Stimulated activated CD4-positive, alpha-beta T cell treated with anti-CD3 and anti-CD28 coated beads, Interleukin-15, amount 100 ng/mL, for 48 hours (primary cell): ENCODE measurements around the gene INPP5A.
"Not testable (repeated sequence)": the region's sequence is repeated elsewhere in the genome, so short reads cannot be mapped to it uniquely, and the experiment has no call there.

Experiments
- DNase-seq, 2 donors: peaks; one replicate each; pipeline ENCODE4 v3.0.0-alpha.2; 2020; ENCODE audit warnings: low read depth in 2 of 2

The INPP5A gene

DNA sequence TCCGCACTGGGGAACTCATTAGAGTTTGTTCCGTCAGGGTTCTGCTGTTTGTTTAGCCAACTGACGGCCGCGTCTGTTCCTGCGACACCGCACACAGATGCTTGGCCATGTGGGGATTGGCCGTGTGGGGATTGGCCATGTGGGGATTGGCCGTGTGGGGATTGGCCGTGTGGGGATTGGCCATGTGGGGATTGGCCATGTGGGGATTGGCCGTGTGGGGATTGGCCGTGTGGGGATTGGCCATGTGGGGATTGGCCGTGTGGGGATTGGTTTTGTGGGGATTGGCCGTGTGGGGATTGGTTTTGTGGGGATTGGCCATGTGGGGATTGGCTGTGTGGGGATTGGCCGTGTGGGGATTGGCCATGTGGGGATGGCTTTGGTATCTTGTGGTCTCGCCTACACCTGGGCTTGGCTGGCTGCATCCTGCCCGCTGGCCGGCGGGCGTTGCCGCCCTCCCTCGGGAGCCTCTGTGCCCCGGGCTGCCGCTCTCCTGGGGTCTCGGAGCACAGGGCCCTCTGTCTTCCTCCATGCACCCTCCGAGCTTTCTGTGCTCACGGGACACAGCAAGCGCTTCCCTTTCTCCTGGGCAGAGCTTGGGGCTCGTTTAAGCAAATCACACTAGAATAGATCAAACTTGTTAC, 185.9 kb downstream of the INPP5A start:
- no peak for DNase-seq

DNA sequence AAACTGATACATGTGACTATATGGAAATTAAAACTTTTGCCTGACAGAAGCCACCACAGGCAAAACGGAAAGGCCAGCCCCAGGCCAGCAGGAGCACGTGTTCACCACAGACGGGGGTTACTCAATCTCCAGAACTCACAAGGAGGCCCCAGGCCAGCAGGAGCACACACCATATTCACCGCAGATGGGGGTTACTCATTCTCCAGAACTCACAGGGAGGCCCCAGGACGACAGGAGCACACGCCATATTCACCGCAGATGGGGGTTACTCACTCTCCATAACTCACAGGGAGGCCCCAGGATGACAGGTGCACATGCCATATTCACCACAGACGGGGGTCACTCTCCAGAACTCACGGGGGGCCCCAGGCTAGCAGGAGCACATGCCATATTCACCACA, 186.9 kb downstream of the INPP5A start:
- no peak for DNase-seq

DNA sequence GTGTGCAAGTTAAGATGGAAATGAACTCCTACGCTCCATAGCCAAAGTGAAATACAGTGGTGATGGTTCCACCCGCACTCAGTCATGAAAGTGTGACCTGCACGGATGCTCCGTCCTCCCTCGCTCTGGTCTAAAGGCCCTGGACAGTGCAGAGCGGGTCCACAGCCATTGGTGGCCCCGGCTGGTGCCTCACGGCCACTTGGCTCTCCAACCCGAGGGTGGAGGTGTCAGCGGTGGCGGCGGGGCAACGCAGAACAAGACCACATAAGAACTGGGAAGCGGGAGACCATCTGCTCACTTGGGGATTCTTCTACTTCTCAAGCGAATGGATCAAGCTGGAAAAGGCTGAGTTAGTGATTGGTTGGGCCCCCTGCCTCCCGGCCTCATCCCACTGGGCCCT, 187.6 kb downstream of the INPP5A start:
- no peak for DNase-seq

GRCh38 chr10:132726194-132726593, 188.6 kb downstream of the INPP5A start:
- DNase-seq, result no peak

DNA sequence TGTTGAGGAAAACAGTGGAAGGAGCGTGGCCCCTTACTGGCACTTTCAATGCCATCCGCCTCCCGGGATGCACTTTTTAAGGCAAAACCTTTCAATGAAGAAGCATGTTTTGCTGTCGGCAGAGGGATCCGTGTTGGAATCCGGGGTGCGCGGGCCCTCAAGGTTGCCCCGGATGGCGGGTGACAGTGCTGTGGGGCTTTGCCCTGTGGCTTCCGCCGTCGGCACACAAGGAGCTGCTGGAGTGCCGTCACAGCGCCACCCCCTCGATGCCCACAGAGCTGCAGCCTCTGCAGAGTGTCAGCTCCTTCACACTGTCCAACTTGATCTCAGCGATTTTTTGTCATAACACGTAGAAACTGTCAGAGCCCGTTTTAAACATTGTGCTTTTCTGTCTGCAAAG, 189.4 kb downstream of the INPP5A start:
- no peak for DNase-seq

DNA sequence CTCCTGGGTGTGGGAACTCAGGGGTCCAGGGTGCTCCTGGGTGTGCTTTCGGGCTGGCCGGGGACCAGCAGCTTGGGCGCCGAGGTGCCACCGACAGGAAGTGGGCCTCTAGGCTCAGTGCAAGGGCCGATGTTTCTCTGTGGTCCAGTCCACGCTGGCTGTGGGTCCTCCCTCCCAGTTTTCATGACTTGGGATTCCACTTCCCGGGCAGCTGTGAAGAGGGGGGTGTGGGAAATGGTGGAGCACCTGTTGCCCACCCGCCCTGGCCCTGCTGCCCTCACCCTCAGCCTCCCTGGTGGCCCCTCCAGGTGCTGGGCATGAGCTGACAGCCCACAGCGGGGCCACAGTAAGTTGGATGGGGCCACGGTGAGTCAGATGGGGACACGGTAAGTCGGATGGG, 189.8 kb downstream of the INPP5A start:
- DNase-seq, result no peak

DNA sequence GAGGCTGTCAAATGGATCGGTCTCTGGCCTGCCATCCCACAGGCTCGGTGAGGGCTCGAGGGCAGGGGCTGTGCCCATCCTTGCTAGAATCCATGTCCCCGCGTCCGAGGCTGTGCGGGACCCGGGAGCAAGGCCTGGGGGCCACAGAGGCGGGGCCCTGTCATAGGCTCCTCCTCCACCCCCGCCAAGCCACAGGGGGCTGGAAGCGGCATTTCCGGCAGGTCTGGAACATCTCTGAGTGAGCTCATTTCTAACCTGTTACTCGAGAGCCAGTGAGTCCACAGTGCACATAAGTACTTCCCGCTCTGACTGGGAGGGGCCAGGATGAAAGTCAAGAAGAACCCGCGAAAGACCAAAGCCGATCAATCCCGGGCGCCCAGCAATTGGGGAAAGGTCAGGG, 190.7 kb downstream of the INPP5A start:
- DNase-seq, result no peak

DNA sequence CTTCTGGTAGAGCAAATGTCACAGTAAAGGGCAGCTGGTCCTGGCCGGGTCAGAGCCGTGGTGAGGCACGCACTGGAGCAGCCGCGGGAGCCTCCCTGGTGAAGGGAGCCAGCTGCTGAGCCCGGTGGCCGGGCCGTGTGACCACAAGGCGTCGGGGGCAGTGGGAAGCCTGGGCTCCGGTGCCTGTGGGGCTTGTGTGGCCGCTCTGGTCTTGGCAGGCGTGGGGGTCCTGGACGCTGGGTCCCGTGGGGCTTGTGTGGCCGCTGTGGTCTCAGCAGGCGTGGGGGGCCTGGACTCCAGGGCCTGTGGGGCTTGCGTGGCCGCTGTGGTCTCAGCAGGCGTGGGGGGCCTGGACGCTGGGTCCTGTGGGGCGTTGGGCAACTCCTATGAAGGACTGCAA, 191.2 kb downstream of the INPP5A start:
- DNase-seq, result no peak

GRCh38 chr10:132729810-132730572, 192.4 kb downstream of the INPP5A start:
- DNase-seq, result no peak

GRCh38 chr10:132730573-132730953, 193.0 kb downstream of the INPP5A start:
- no peak for DNase-seq

DNA sequence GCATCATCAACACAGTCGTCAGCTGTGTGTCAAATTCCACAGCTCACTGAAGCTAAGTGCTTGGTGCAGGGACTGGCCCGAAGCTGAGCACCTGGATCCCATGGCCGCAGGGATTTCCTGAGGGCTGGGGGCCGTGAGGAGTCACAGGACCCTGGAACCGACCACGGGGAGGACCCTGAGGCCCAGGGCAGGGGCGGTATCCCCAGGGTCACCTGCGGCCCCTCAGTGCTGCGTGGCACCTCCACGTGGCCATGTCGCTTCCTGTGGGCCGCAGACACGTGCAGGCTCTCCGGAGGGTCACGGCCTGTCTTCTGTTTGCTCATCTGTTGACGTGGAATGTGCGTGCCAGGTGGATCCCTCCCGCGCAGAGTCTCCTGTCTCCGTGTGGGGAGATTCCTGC, 194.9 kb downstream of the INPP5A start:
- DNase-seq, result no peak

DNA sequence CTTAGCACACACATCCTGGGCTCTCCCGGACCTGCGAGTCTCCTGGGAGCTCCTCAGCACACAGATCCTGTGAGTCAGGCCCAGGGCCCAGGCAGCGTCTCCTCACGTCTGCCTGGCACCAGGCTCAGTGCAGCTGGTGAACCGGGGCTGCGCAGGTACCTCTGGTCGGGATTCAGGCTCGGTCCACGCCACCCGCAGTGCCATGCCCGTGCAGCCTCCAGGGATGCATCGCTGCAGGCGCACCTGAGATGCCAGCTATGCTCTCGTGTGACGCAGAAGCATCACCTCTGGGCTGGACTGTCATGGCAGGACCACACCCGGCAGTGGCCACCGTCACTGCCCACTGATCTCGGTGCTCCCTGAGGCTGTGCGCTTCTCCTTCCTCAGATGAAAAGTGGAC, 196.3 kb downstream of the INPP5A start:
- DNase-seq, result no peak

- DNase-seq, result no peak
Measured at GRCh38 chr10:132735341-132735775, 197.8 kb downstream of the INPP5A start.

DNA sequence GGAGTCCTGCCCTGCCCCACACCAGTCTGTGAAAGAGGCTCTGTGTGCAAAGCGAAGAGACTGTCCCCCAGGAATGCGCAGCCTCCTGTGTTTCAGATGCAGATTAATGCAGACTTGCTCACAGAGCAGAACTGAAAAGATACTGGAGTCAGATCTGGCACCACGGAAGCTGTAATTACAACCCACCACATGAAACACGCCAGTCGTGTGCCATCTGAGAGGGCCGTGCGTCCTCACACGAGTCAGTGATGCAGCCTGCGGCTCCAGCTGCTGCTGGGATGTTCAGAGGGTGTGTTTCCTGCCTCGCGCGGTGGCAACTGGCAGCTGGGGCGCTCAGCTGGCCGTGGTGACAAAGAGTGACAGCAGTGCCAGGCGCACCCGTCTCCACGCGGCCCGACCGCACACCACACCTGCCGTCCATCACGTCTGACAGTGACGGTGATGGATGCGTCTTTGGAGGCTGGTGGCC, 198.4 kb downstream of the INPP5A start:
- no peak for DNase-seq

DNA sequence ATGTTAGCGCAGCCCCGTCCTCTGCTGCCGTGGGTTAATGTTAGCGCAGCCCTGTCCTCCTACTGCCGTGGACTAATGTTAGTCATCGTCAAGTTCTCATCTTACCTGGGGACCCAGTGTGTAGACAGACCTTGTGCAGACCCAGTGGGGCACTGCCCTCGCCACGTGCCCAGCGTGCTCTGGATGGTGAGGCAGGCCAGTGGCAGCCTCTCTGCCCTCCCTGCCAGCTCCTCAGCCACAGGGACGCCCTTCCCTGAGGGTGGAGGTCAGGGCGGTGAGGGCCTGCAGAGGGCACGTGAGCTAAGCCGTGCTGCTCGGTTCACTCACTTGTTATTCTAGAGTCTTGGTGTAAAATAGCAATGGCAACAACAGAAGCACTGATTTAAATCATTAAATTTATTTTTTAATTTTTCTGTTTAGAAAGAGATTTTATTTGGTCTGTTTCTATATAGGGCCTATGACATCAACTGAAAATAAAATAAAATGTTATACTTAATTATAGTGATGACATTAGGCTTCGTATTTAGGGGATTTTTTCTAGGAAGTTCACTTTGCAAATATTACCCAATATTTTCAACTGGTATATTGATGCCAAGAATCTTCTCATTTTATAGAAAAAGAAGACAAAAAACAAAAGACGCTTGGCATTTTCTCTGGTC, 199.9 kb downstream of the INPP5A start:
- DNase-seq, result no peak

GRCh38 chr10:132738454-132739224, 201.1 kb downstream of the INPP5A start:
- DNase-seq, result no peak

DNA sequence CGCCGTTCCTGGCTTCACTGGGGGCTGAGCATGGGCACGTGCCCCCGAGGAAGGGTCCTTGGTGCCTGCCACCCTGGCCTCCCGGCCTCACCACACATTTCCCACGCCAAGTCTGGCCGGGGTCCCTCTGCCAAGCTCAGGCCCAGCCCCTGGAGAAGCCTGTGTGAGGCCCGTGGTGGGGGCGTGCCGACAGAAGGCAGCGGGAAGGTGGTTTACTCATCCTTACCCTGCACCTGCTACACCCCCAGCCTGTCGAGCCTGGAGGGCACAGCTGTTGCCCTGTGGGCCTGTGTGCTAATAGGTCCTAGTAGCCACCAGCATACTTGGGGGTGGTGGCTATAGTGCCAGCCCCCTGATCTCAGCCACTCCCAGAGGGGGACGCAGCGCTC, 201.6 kb downstream of the INPP5A start:
- no peak for DNase-seq

- DNase-seq, result no peak
Measured at GRCh38 chr10:132740588-132740987, 203.0 kb downstream of the INPP5A start.

DNA sequence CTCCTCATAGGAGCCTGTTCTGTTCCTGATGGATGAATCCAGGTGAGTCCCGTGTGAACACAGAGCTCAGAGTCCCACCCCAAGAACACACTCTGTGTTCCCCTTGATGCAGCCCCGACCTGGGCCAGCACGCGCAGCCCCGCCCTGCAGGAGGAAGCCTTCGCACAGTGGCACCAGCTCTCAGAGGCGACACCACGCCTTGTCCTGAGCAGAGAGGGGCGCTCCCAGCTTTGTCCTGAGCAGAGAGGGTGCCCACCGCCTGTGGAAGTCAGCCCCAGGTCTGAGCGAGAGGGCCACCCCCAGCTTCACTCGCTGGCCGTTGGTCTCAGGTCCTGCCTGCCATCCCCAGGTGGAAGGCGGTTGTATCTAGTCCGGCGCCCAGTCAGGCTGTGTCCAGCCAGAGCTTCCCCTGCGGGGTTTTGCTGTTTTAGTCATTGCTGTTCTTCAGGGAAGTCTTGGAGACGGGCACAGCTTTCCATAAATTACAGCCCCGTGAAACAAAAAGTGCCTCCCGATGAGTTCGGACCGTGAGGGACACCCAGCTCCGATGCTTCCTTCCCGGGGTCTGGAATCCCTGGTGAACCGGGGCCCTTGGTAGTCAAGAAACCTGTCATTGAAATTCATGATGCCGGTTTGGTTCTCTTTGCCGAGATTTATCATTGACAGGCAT, 204.7 kb downstream of the INPP5A start:
- DNase-seq, result no peak

DNA sequence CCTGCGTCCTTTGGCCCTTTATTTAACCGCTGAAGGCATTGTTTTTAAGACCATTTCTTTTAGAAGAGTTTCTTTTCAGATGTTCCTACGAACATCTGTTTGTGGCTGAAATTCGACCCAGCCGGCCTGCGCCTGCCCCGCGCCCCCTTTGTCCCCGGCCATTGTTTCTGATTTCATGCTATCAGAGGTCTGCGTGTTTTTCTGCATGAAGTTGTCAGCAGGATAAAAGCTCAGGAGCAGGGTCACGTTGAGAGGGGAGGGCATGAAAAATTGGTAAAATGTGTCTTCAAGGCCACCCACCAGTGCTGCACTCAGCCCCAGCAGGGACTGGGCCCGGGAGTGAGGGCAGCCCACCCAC, 205.2 kb downstream of the INPP5A start:
- no peak for DNase-seq

- not testable (repeated sequence) for DNase-seq
Measured at GRCh38 chr10:132743196-132743924, 205.8 kb downstream of the INPP5A start.
